RWPE2 (cell line): Measurements from ENCODE around the gene COQ8A.

ENCODE experiments used
- ATAC-seq: fragments of 200-7000 bp; cut with Tn5 transposase; 3 replicates; pipeline ENCODE4 v1.9.1; 2021; ENCODE audit warnings: low read depth
- DNase-seq: peaks from one replicate; pipeline ENCODE4 v3.0.0-alpha.2; 2020; ENCODE audit warnings: low spot score
- H3K27ac ChIP-seq: fragments of 450-650 bp; 2 replicates; pipeline ENCODE4 v1.5.1; 2017; ENCODE audit warnings: mild to moderate bottlenecking; ENCODE audit not compliant: poor library complexity, severe bottlenecking
- H3K27me3 ChIP-seq: fragments of 250-450 bp; sonication (Bioruptor Pico); 2 replicates; pipeline ENCODE4 v1.5.1; 2021; ENCODE audit warnings: mild to moderate bottlenecking, moderate library complexity; ENCODE audit not compliant: insufficient read depth, poor library complexity, severe bottlenecking
- H3K36me3 ChIP-seq: fragments of 250-450 bp; sonication (Bioruptor Pico); 2 replicates; pipeline ENCODE4 v1.5.1; 2020; ENCODE audit warnings: low read depth, mild to moderate bottlenecking, moderate library complexity
- H3K4me1 ChIP-seq: fragments of 250-450 bp; sonication (Bioruptor Pico); 2 replicates; pipeline ENCODE4 v1.5.1; 2021; ENCODE audit warnings: mild to moderate bottlenecking, moderate library complexity; ENCODE audit not compliant: insufficient read depth, poor library complexity, severe bottlenecking
- H3K4me3 ChIP-seq: fragments of 250-450 bp; sonication (Bioruptor Pico); 2 replicates; pipeline ENCODE4 v1.5.1; 2021; ENCODE audit warnings: mild to moderate bottlenecking, moderate library complexity; ENCODE audit not compliant: severe bottlenecking
- H3K9me3 ChIP-seq: fragments of 250-450 bp; sonication (Bioruptor Pico); 2 replicates; pipeline ENCODE4 v1.5.1; 2021; ENCODE audit warnings: mild to moderate bottlenecking, moderate library complexity; ENCODE audit not compliant: severe bottlenecking
- CTCF ChIP-seq: fragments of 450-650 bp; IDR thresholded peaks from one replicate; pipeline ENCODE4 v1.5.1; 2017; ENCODE audit warnings: mild to moderate bottlenecking, moderate library complexity; ENCODE audit not compliant: poor library complexity, severe bottlenecking

The COQ8A gene

GRCh38 chr1:226937940-226938725, 2.0 kb upstream of the COQ8A start:
- no peak for DNase-seq
- H3K27ac ChIP-seq: peak overlapping the region; percentile 74
- H3K4me3 ChIP-seq: no peak overlapping the region
- no peaks in the 10 kb centered on the region for H3K36me3 ChIP-seq
- no peak for TF ChIP-seq CTCF
- no peaks in the 10 kb centered on the region for H3K27me3 ChIP-seq
- ATAC-seq: no peak
- no peaks in the 10 kb centered on the region for H3K4me1 ChIP-seq
- H3K9me3 ChIP-seq: no peaks in the 10 kb centered on the region

DNA sequence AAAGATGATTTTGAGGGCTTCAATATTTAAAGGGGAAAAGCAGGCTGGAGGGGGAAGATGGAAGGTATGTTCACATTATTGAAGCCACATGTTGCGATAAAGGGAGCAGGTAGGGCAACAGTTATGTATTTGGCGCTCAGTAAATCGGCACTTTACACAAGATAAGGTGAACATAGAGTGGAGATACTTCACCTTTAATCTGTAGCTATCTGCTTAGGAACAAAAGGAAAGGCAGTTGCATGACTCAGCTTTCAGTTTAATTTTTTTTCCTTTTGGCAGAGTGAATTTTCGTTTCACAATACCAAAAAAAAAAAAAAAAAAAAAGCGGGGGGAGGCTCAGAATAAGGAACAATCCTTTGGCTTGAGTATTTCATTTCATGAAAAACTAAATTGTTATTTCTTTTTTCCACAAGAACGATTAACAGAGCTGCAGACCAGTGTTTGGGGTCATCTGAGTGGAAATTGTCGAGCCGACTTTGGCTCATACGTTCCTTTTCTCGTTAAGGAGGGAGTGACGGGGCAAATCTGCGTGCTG, 1.1 kb upstream of the COQ8A start:
- H3K4me1 ChIP-seq: no peaks in the 10 kb centered on the region
- H3K9me3 ChIP-seq: no peaks in the 10 kb centered on the region
- H3K27me3 ChIP-seq: no peaks in the 10 kb centered on the region
- no peaks in the 10 kb centered on the region for H3K36me3 ChIP-seq
- peak overlapping the region; percentile 74 for H3K27ac ChIP-seq
- peak overlapping the region; percentile 46 for H3K4me3 ChIP-seq
- DNase-seq: no peak
- no peak for TF ChIP-seq CTCF
- ATAC-seq: no peak

DNA sequence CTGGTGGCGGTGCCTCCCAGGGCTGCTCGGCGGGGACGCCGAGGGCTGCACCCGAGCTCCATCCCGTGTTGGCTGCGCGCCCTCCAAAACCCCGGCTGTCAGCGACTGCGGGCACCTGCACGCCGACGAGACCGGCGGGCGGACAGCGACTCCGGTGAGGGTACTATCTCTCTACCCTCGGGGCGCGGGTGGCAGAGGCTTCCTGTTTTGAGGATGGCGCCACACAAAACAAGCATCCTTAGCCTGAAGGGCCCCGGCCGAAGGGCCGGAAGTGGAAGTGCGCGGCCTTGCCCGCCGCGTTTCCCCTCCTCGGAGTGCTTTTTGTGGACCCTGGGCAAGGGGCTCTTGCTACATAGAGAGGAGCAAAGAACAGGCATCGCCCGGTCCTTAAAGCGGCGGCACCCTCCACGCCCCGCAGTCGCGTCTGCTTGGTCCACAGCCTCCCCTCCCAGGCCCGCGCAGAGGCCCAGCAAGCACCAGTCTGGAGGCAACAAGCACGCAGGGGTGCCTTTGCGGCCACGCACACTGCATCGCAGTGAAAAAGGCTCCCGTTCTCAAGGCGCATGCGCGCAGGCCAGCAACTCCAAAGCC, 561 bp upstream of the COQ8A start:
- no peaks in the 10 kb centered on the region for H3K9me3 ChIP-seq
- no peaks in the 10 kb centered on the region for H3K36me3 ChIP-seq
- peak overlapping the region; percentile 74 for H3K27ac ChIP-seq
- no peak for DNase-seq
- H3K27me3 ChIP-seq: no peaks in the 10 kb centered on the region
- TF ChIP-seq CTCF: no peak
- H3K4me3 ChIP-seq: peak overlapping the region; percentile 46
- H3K4me1 ChIP-seq: no peaks in the 10 kb centered on the region
- peak; percentile 19 for ATAC-seq

DNA sequence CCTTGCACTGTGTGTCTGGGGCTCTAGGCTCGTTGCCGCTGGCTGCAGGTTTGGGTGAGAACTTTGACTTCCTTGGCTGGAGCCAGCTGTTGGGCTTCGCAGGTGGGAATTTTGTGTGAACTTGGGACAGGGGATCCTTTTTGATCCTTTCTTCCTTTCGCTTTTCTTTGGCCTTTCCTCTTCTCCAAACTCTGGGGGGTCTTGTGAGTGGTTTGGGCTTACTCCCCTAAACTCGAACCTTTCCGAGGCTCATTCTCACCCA, 643 bp downstream of the COQ8A start:
- H3K4me3 ChIP-seq: peak overlapping the region; percentile 46
- DNase-seq (no peak), ATAC-seq (no peak)
- H3K27ac ChIP-seq: no peak overlapping the region
- H3K27me3 ChIP-seq: no peaks in the 10 kb centered on the region
- no peaks in the 10 kb centered on the region for H3K9me3 ChIP-seq
- H3K36me3 ChIP-seq: no peaks in the 10 kb centered on the region
- no peaks in the 10 kb centered on the region for H3K4me1 ChIP-seq
- TF ChIP-seq CTCF: no peak

DNA sequence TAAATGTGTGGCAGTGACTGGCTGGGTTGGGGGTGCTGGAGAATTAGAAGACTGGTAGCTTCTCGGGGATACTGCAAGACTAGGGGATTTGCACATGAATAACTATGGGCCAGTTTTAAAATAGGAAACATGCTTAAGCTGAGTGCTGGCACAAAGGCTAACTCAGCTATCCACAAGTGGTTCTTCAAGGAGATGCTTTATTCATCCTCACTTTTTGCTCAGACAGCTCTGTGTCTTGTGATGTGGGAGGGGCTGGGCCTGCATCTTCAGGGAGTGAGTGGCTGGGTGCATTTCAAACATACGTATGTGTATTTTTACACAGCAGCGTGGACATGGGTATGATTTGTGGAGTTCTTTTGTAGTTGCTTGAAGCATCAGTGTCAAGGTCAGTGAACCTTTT, 2.3 kb downstream of the COQ8A start:
- no peak for TF ChIP-seq CTCF
- H3K4me3 ChIP-seq: no peak overlapping the region
- DNase-seq (no peak), ATAC-seq (no peak)
- no peaks in the 10 kb centered on the region for H3K4me1 ChIP-seq
- no peaks in the 10 kb centered on the region for H3K36me3 ChIP-seq
- no peak overlapping the region for H3K27ac ChIP-seq
- H3K9me3 ChIP-seq: no peaks in the 10 kb centered on the region
- H3K27me3 ChIP-seq: no peaks in the 10 kb centered on the region
